Activated naive CD8-positive, alpha-beta T cell treated with anti-CD3 and anti-CD28 coated beads for 36 hours (primary cell): Measurements from ENCODE around the gene PRORP. TPM values are rescaled to one million over a fixed set of nuclear protein-coding genes. Genes with fewer than 3 reads are reported as not detected.

Experiments used
- DNase-seq: peaks from one replicate; pipeline ENCODE4 v3.0.0; 2021
- H3K27ac Mint-ChIP-seq: one replicate; pipeline ENCODE4 v1.8.0; 2022; ENCODE audit warnings: mild to moderate bottlenecking, moderate library complexity, mixed read lengths
- H3K27me3 Mint-ChIP-seq: one replicate; pipeline ENCODE4 v1.8.0; 2022; ENCODE audit warnings: mild to moderate bottlenecking, mixed read lengths
- H3K36me3 Mint-ChIP-seq: one replicate; pipeline ENCODE4 v1.8.0; 2021; ENCODE audit warnings: mild to moderate bottlenecking, mixed read lengths
- H3K4me1 Mint-ChIP-seq: one replicate; pipeline ENCODE4 v1.8.0; 2021; ENCODE audit warnings: mixed read lengths
- H3K4me3 Mint-ChIP-seq: one replicate; pipeline ENCODE4 v1.8.0; 2022; ENCODE audit warnings: mild to moderate bottlenecking, moderate library complexity, mixed read lengths
- H3K9me3 Mint-ChIP-seq: one replicate; pipeline ENCODE4 v1.8.0; 2022; ENCODE audit warnings: mixed read lengths
- total RNA-seq, 2 experiments: library from RNA; stranded (reverse); gene quantifications; one replicate each; pipeline ENCODE4 v1.2.3, GENCODE V29; 2021

Gene PRORP
- total RNA-seq, 2 experiments from 2014 or later: 33.6 to 38.0 TPM

GRCh38 chr14:35154016-35154415, 31.7 kb downstream of the PRORP start:
- no peak overlapping the region for H3K27ac Mint-ChIP-seq
- H3K9me3 Mint-ChIP-seq: no peaks in the 10 kb centered on the region
- no peak overlapping the region for H3K4me3 Mint-ChIP-seq
- H3K27me3 Mint-ChIP-seq: no peaks in the 10 kb centered on the region
- H3K36me3 Mint-ChIP-seq: peaks cover 7% of the 10 kb centered on the region
- no peak for DNase-seq
- H3K4me1 Mint-ChIP-seq: peaks cover 18% of the 10 kb centered on the region

GRCh38 chr14:35155962-35156361, 33.6 kb downstream of the PRORP start:
- peak overlapping the region; percentile 7 for H3K4me3 Mint-ChIP-seq
- DNase-seq: no peak
- peak overlapping the region; percentile 11 for H3K27ac Mint-ChIP-seq
- H3K27me3 Mint-ChIP-seq: no peaks in the 10 kb centered on the region
- H3K36me3 Mint-ChIP-seq: peaks cover 19% of the 10 kb centered on the region
- H3K4me1 Mint-ChIP-seq: peaks cover 30% of the 10 kb centered on the region
- H3K9me3 Mint-ChIP-seq: no peaks in the 10 kb centered on the region

- no peaks in the 10 kb centered on the region for H3K27me3 Mint-ChIP-seq
- no peak overlapping the region for H3K4me3 Mint-ChIP-seq
- H3K27ac Mint-ChIP-seq: no peak overlapping the region
- no peak for DNase-seq
- no peaks in the 10 kb centered on the region for H3K9me3 Mint-ChIP-seq
- H3K36me3 Mint-ChIP-seq: peaks cover 17% of the 10 kb centered on the region
- H3K4me1 Mint-ChIP-seq: peaks cover 40% of the 10 kb centered on the region
These were observed 36.1 kb downstream of the PRORP start for GRCh38 chr14:35158491-35158890.

- no peak overlapping the region for H3K4me3 Mint-ChIP-seq
- H3K9me3 Mint-ChIP-seq: no peaks in the 10 kb centered on the region
- H3K27me3 Mint-ChIP-seq: no peaks in the 10 kb centered on the region
- H3K27ac Mint-ChIP-seq: no peak overlapping the region
- peaks cover 37% of the 10 kb centered on the region for H3K4me1 Mint-ChIP-seq
- peaks cover 17% of the 10 kb centered on the region for H3K36me3 Mint-ChIP-seq
- DNase-seq: no peak
These were observed 36.8 kb downstream of the PRORP start for GRCh38 chr14:35158951-35159653.

GRCh38 chr14:35159742-35160409, 37.5 kb downstream of the PRORP start:
- no peak overlapping the region for H3K4me3 Mint-ChIP-seq
- H3K27me3 Mint-ChIP-seq: no peaks in the 10 kb centered on the region
- H3K36me3 Mint-ChIP-seq: peaks cover 17% of the 10 kb centered on the region
- peaks cover 36% of the 10 kb centered on the region for H3K4me1 Mint-ChIP-seq
- no peaks in the 10 kb centered on the region for H3K9me3 Mint-ChIP-seq
- DNase-seq: no peak
- H3K27ac Mint-ChIP-seq: no peak overlapping the region

- Mint-ChIP-seq H3K4me1 (peaks cover 28% of the 10 kb centered on the region), H3K4me3 (no peak overlapping the region), H3K9me3 (no peaks in the 10 kb centered on the region), H3K36me3 (peaks cover 19% of the 10 kb centered on the region), H3K27ac (no peak overlapping the region), H3K27me3 (no peaks in the 10 kb centered on the region)
- DNase-seq: peak; percentile 8
These were observed 38.9 kb downstream of the PRORP start for GRCh38 chr14:35161231-35161630.

GRCh38 chr14:35163384-35163783, 41.0 kb downstream of the PRORP start:
- H3K4me1 Mint-ChIP-seq: peaks cover 24% of the 10 kb centered on the region
- H3K27ac Mint-ChIP-seq: no peak overlapping the region
- H3K9me3 Mint-ChIP-seq: no peaks in the 10 kb centered on the region
- no peak overlapping the region for H3K4me3 Mint-ChIP-seq
- no peaks in the 10 kb centered on the region for H3K27me3 Mint-ChIP-seq
- peaks cover 29% of the 10 kb centered on the region for H3K36me3 Mint-ChIP-seq
- DNase-seq: no peak

- Mint-ChIP-seq H3K27ac (no peak overlapping the region), H3K9me3 (peaks cover 5% of the 10 kb centered on the region), H3K4me3 (no peak overlapping the region), H3K27me3 (no peaks in the 10 kb centered on the region), H3K36me3 (peaks cover 27% of the 10 kb centered on the region), H3K4me1 (peaks cover 21% of the 10 kb centered on the region)
- no peak for DNase-seq
These were observed 42.5 kb downstream of the PRORP start for GRCh38 chr14:35164849-35165248.

GRCh38 chr14:35167496-35167895, 45.1 kb downstream of the PRORP start:
- H3K36me3 Mint-ChIP-seq: peaks cover 36% of the 10 kb centered on the region
- DNase-seq: no peak
- H3K4me1 Mint-ChIP-seq: peaks cover 4% of the 10 kb centered on the region
- H3K27ac Mint-ChIP-seq: no peak overlapping the region
- H3K4me3 Mint-ChIP-seq: no peak overlapping the region
- H3K27me3 Mint-ChIP-seq: no peaks in the 10 kb centered on the region
- peaks cover 11% of the 10 kb centered on the region for H3K9me3 Mint-ChIP-seq

Other genes with a start within 250 kb of the PRORP start
- 10 to 100 TPM; 68.7 to 68.9 TPM for gene BAZ1A, start 247.2 kb upstream of the PRORP start, total RNA-seq
- gene SRP54, start 139.6 kb upstream of the PRORP start, total RNA-seq: 10 to 100 TPM; 74.4 to 75.3 TPM
- gene FAM177A1, start 76.3 kb upstream of the PRORP start, total RNA-seq: 10 to 100 TPM; 33.1 to 35.9 TPM
- 10 to 100 TPM; 36.3 to 42.4 TPM for gene PPP2R3C, start 562 bp upstream of the PRORP start, total RNA-seq
- gene PSMA6, start 169.8 kb downstream of the PRORP start, total RNA-seq: 100 to 1,000 TPM; 401 to 404 TPM